GM23338 (cell line): ENCODE results near the gene OPRM1. TPM values are rescaled to one million over a fixed set of nuclear protein-coding genes. Genes with fewer than 3 reads are reported as not detected.

Experiments
- ATAC-seq: fragments of 200-7000 bp; cut with Tn5 transposase; 3 replicates; pipeline ENCODE4 v1.9.1; 2020
- DNase-seq: peaks from one replicate; pipeline ENCODE4 v3.0.0-alpha.2; 2015; ENCODE audit warnings: low spot score
- H2AFZ ChIP-seq: fragments of 200-600 bp; sonication (generic); 2 replicates; pipeline ENCODE4 v1.8.0; 2016; ENCODE audit warnings: antibody characterized with exemption, mild to moderate bottlenecking, moderate library complexity
- H3F3A ChIP-seq: fragments of 200-600 bp; sonication (generic); replicated peaks from 2 replicates; pipeline ENCODE4 v1.8.0; 2017; ENCODE audit warnings: antibody characterized with exemption, mixed run types, low read depth
- H3K27ac ChIP-seq: fragments of 200-600 bp; sonication (generic); 2 replicates; pipeline ENCODE4 v1.6.1; 2016; ENCODE audit warnings: low read depth
- H3K27me3 ChIP-seq: fragments of 200-600 bp; sonication (generic); 2 replicates; pipeline ENCODE4 v1.8.0; 2016; ENCODE audit warnings: mild to moderate bottlenecking, mixed run types, moderate library complexity; ENCODE audit not compliant: insufficient read depth
- H3K36me3 ChIP-seq: fragments of 200-600 bp; sonication (generic); 2 replicates; pipeline ENCODE4 v1.8.0; 2016; ENCODE audit warnings: mild to moderate bottlenecking; ENCODE audit not compliant: insufficient read depth
- H3K4me1 ChIP-seq: fragments of 200-600 bp; sonication (generic); 2 replicates; pipeline ENCODE4 v1.8.0; 2016; ENCODE audit warnings: mild to moderate bottlenecking, moderate library complexity; ENCODE audit not compliant: insufficient read depth
- H3K4me2 ChIP-seq: fragments of 200-600 bp; sonication (generic); 2 replicates; pipeline ENCODE4 v1.7.1; 2017; ENCODE audit warnings: mixed run types
- H3K4me3 ChIP-seq: fragments of 200-600 bp; sonication (generic); 2 replicates; pipeline ENCODE4 v1.6.1; 2016; ENCODE audit warnings: mixed run types
- H3K79me2 ChIP-seq: fragments of 200-600 bp; sonication (generic); replicated peaks from 2 replicates; pipeline ENCODE4 v1.8.0; 2017; ENCODE audit warnings: mild to moderate bottlenecking; ENCODE audit not compliant: insufficient read depth
- H3K9me2 ChIP-seq: fragments of 200-600 bp; sonication (generic); 2 replicates; pipeline ENCODE4 v1.8.0; 2017; ENCODE audit not compliant: insufficient read depth
- H4K20me1 ChIP-seq: fragments of 200-600 bp; sonication (generic); replicated peaks from 2 replicates; pipeline ENCODE4 v1.8.0; 2017; ENCODE audit warnings: mild to moderate bottlenecking; ENCODE audit not compliant: insufficient read depth
- H3K27ac Mint-ChIP-seq: 2 replicates; pipeline ENCODE4 v1.8.0; 2020; ENCODE audit warnings: inconsistent platforms, mild to moderate bottlenecking, moderate library complexity, mixed read lengths
- H3K27me3 Mint-ChIP-seq: 3 replicates; pipeline ENCODE4 v1.8.0; 2022; ENCODE audit warnings: low read depth, mild to moderate bottlenecking, moderate library complexity, mixed read lengths, inconsistent platforms; ENCODE audit not compliant: insufficient read depth, poor library complexity
- H3K36me3 Mint-ChIP-seq: 3 replicates; pipeline ENCODE4 v1.8.0; 2021; ENCODE audit warnings: low read depth, mild to moderate bottlenecking, inconsistent platforms, moderate library complexity, mixed read lengths
- H3K4me1 Mint-ChIP-seq: 3 replicates; pipeline ENCODE4 v1.8.0; 2020; ENCODE audit warnings: mild to moderate bottlenecking, inconsistent platforms, mixed read lengths
- H3K4me3 Mint-ChIP-seq: 3 replicates; pipeline ENCODE4 v1.8.0; 2021; ENCODE audit warnings: moderate library complexity, mild to moderate bottlenecking, inconsistent platforms, mixed read lengths
- H3K9me3 Mint-ChIP-seq: 3 replicates; pipeline ENCODE4 v1.8.0; 2020; ENCODE audit warnings: moderate library complexity, mild to moderate bottlenecking, inconsistent platforms, mixed read lengths
- CREB1 ChIP-seq: fragments of 250-450 bp; sonication (Bioruptor Pico); IDR thresholded peaks from 2 replicates; pipeline ENCODE4 v1.5.0; 2020; ENCODE audit warnings: low read depth, mild to moderate bottlenecking, moderate library complexity
- CTCF ChIP-seq, 2 experiments: fragments of 200-600 bp in 1 of 2; sonication (generic) in 1 of 2; conservative IDR thresholded peaks; 2 replicates each; pipeline versions ENCODE4 v1.5.1 to v1.6.1; 2016 to 2017; ENCODE audit warnings: antibody characterized with exemption in 2 of 2, low read depth in 2 of 2, mild to moderate bottlenecking in 2 of 2, moderate library complexity in 1 of 2
- ETS1 ChIP-seq: IDR thresholded peaks from 2 replicates; pipeline ENCODE4 v1.6.1; 2016; ENCODE audit warnings: antibody characterized with exemption
- EZH2 ChIP-seq: fragments of 200-600 bp; sonication (generic); IDR thresholded peaks from one replicate; pipeline ENCODE4 v1.8.0; 2017; ENCODE audit warnings: antibody characterized with exemption, mild to moderate bottlenecking, low read depth; ENCODE audit not compliant: unreplicated experiment
- EZH2phosphoT487 ChIP-seq: fragments of 200-600 bp; sonication (generic); IDR thresholded peaks from one replicate; pipeline ENCODE4 v1.8.1; 2018; ENCODE audit warnings: antibody characterized with exemption; ENCODE audit not compliant: unreplicated experiment
- NANOG ChIP-seq: IDR thresholded peaks from 2 replicates; pipeline ENCODE4 v1.6.1; 2016; ENCODE audit warnings: antibody characterized with exemption, borderline replicate concordance
- POLR2AphosphoS5 ChIP-seq: IDR thresholded peaks from 2 replicates; pipeline ENCODE4 v1.6.1; 2016; ENCODE audit warnings: antibody characterized with exemption, low read depth
- REST ChIP-seq: IDR thresholded peaks from one replicate; pipeline ENCODE4 v1.6.1; 2018; ENCODE audit warnings: antibody characterized with exemption; ENCODE audit not compliant: unreplicated experiment
- STAT1 ChIP-seq: IDR thresholded peaks from one replicate; pipeline ENCODE4 v1.6.1; 2016; ENCODE audit warnings: antibody characterized with exemption; ENCODE audit not compliant: unreplicated experiment
- ZNF462 ChIP-seq: fragments of 250-450 bp; sonication (Bioruptor Pico); IDR thresholded peaks from 2 replicates; pipeline ENCODE4 v1.5.0; 2020; ENCODE audit warnings: mild to moderate bottlenecking, moderate library complexity
- polyA plus RNA-seq: library from polyadenylated mRNA; unstranded; fragments of >200 nt; fragmentation: Nextera tagmentation; extraction: Ambion mirVana; gene quantifications from 2 replicates; pipeline ENCODE4 v1.2.1, GENCODE V29; 2016
- total RNA-seq: library from RNA; depleted of rRNA; stranded (reverse); fragments of >200 nt; shearing (Covaris generic); gene quantifications from 2 replicates; pipeline ENCODE4 v1.2.3, GENCODE V29; 2014

Gene OPRM1
- total and polyA plus RNA-seq, 2 experiments from 2014 or later = 0.52 TPM; not detected in 1

- no peak for TF ChIP-seq CTCF (conservative IDR thresholded peaks at IDR 0.05; ENCODE audit: low read depth in 2 of 2)
Measured at GRCh38 chr6:154099211-154099610, 60.2 kb downstream of the OPRM1 start (continued).

GRCh38 chr6:154106251-154106650, 67.2 kb downstream of the OPRM1 start:
- Mint-ChIP-seq H3K27me3 (no peaks in the 10 kb centered on the region), H3K36me3 (no peaks in the 10 kb centered on the region), H3K27ac (no peak overlapping the region), H3K9me3 (peaks cover 6% of the 10 kb centered on the region; the same call in 1 of the 3 replicates), H3K4me1 (no peaks in the 10 kb centered on the region), H3K4me3 (no peak overlapping the region)
- no peak overlapping the region for H3K4me3 ChIP-seq
- H4K20me1 ChIP-seq = no peaks in the 10 kb centered on the region
- no peak overlapping the region for H3K4me2 ChIP-seq
- H3K79me2 ChIP-seq = no peaks in the 10 kb centered on the region
- ATAC-seq (no peak), DNase-seq (no peak)
- H3K9me2 ChIP-seq = 0 out of 2 replicates have a peak, but pooled peaks cover 4% of the 10 kb centered on the region
- no peaks in the 10 kb centered on the region for H3K4me1 ChIP-seq
- no peaks in the 10 kb centered on the region for H3F3A ChIP-seq
- no peaks in the 10 kb centered on the region for H3K27me3 ChIP-seq
- no peak overlapping the region for H3K27ac ChIP-seq
- no peak overlapping the region for H2AFZ ChIP-seq
- H3K36me3 ChIP-seq = no peaks in the 10 kb centered on the region
- TF ChIP-seq ZNF462 (no peak), POLR2AphosphoS5 (no peak), CTCF (conservative IDR thresholded peaks at IDR 0.05; ENCODE audit: low read depth in 2 of 2) (no peak), EZH2 (no peak), EZH2phosphoT487 (no peak), NANOG (no peak), ETS1 (no peak), CREB1 (no peak), STAT1 (no peak), REST (no peak)
